ENCODE measurements around the gene BCR.
"Not testable (repeated sequence)": the region's sequence is repeated elsewhere in the genome, so short reads cannot be mapped to it uniquely, and the experiment has no call there.

The BCR gene

GRCh38 chr22:23323960-23324688, 143.8 kb downstream of the BCR start:
- DNase-seq, result not testable (repeated sequence)

- DNase-seq, result no peak
These were observed 144.9 kb downstream of the BCR start for GRCh38 chr22:23325183-23325582.

DNA sequence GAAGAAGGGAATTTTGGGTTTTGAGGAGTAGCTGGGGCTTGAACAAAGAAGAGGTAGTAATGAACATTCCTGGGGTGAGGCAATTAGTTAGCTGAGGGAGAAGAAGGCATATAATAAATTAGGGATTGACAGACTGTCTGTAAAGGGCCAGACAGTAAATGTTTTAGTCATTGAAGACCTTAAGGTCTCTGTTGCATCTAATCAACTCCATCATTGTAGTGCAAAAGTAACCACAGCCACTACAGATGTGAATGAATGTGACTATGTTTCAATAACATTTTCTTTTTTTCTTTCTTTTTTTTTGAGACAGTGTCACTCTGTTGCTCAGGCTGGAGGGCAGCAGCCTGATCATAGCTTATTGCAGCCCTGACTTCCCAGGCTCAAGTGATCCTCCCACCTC, 153.5 kb downstream of the BCR start:
- DNase-seq, result not testable (repeated sequence)

DNA sequence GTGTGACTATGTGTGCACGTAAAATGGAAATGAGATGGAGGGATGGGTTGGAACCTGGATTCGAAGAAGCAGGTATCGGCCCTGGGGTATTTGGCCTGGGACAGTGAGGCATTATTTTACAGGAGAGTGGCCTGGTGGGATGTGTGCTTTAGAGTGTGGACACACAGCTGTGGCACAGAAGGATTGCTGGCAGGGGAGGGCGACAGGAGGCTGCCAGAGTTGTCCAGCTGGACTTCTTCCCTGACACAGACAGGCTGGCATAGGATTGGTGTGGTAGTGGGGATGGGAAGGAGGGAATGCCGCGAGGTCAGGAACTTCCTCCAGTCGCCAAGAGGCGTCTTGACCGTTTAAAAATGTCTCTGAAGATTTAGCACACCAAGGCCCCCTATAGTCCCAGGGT, 157.4 kb downstream of the BCR start:
- DNase-seq, result not testable (repeated sequence)

GRCh38 chr22:23341942-23342695, 161.8 kb downstream of the BCR start:
- DNase-seq, result not testable (repeated sequence)

DNA sequence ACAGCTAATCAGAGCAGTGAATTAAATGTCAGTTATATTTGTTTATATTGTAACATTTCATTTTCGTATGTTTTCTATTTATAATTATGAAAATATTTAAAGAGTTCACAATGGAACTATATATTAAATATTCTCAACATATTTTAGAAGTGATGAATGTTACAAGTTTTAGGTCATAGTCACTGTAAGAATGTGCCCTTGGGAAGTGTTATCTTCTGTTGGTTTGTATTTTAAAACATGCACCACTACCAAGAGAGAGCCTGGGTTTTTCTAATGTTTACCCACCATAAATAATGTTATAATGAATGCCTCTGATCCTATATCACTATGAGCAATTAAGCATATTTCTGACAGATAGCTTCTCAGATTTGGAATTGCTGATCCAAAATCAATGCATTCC, 171.0 kb downstream of the BCR start:
- DNase-seq, result no peak

DNA sequence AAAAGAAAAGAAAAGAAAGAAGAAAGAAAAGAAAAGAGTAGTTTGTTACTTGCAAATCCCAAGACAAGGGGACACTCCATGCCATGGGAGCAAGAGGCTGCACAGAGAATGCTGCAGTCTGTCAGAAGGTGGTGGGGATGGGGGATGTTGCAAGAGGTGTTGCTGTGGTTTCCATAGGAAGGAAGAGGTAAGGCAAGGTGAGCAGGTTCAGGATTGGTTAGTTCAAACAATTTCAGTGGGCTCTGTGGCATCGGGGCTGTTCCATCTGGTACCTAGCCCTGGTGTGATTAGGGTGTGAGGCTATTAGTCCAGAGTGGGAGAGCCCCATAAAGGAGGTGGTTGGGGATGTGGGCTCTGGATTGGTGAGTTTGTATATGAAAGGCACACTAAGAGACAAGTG, 172.7 kb downstream of the BCR start:
- DNase-seq, result no peak

- no peak for DNase-seq
These were observed 173.4 kb downstream of the BCR start for GRCh38 chr22:23353696-23354095.

GRCh38 chr22:23356094-23356493, 175.8 kb downstream of the BCR start:
- DNase-seq, result no peak

- DNase-seq, result no peak
These were observed 176.7 kb downstream of the BCR start for GRCh38 chr22:23357053-23357452.

- no peak for DNase-seq
These were observed 179.3 kb downstream of the BCR start for GRCh38 chr22:23359583-23360123.

DNA sequence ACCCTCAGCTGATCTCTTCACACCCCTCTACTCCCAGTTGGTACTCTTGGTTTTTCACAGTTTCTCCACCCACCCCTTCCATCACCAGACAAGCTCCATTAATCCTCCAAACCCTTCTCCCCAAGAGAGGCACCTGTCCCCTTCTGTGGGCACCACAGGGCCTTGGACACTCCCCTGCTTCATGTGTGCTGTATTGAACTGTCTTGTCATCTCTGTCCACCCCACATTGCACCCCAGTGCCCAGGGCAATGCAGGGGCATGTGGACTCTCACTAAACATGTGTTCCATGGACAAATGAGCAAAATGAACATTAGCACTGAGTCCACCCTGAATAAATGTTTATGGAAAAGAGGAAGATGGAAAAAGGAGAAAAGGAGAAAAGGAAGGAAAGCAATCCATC, 181.4 kb downstream of the BCR start:
- no peak for DNase-seq

DNA sequence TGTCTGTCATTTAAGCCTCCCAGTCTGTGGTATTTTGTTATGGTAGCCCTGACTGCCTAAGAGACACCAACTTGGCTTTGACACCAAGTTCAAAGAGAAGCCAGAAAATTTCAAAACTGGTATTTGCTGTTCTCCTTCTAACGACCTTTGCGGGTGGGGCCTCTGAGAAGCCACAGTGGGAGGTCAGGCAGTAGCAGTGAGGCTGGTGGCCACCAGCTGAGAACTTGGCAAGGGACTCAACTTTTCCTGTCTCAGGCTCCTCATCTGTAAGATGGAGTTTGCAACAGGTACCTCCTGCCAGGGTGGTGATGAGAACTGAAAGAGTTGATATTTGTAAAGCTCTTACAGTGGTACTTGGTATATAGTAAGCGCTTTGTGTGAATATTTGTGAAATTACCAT, 183.4 kb downstream of the BCR start:
- DNase-seq, result no peak

DNA sequence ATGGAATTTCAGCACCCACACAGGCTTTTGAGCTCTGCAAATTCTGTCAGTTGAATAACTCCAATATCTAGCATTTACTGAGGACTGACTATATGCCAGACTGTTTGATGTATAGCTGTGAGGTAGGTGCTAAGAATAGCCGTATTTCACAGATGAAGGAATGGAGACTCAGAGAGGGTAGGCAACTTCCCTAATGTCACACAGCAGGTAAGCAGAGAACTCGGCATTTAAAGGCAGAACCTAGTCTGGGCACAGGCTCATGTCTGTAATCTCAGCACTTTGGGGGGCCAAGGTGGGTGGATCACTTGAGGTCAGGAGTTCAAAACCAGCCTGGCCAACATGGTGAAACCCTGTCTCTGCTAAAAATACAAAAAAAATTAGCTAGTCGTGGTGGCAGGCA, 184.1 kb downstream of the BCR start:
- DNase-seq, result no peak

DNA sequence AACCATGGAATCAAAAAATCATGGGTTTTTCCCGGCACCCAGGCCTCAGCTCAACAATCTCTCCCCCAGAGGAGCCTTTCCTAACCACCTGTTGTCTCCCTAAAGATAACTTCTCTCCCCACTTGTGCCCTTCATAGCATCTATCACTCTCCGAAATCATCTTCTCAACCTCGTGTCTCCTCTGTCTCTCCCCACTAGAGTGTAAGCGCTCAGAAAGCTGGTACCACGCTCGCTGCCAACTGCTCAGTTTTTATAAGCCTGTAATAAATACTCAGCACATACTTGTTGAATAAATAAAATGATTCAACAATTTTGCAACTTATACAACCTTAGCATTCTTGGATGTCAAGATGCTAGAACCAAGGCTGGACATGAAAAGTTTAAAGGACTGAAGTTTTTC, 185.2 kb downstream of the BCR start:
- no peak for DNase-seq

DNA sequence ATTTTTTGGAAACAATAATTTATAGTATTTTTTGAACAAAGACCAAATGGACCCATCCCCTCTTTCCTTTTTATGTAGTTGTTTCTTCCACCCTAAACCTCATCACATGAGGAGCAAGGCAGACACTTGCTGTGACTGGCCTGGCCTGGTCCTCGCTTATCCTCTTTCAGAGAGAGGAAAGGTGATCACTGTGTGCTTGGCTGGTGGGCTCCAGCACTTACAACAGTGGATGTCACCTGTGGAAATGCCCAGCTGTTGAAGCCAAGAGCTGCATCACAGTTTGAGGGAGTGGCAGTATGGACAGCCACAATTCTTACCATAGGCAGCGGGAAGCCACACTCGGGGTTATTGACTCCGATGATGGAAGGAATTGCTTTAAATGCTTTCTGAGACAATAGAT, 185.7 kb downstream of the BCR start:
- no peak for DNase-seq

DNA sequence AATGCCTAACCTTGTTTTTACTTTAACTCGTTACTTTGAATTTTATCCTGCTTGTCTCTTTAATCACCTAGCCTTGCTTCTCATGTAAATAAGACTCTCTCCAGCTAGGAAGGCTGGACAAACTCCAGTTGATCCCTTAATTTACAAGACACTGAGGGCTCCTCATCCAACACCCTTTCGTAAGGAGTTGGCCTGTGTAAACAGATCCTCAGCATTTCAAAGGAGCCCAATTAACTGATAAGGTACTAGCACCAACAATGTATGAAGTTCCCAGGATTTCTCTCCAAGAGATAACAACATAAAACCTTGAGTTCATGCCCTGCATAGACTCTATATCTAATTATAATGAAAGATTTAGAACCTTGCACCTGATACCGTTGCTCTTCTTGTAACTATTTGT, 186.9 kb downstream of the BCR start:
- DNase-seq, result not testable (repeated sequence)
